Measurements from ENCODE around the gene ZNF8.
"Not testable (repeated sequence)": the region's sequence is repeated elsewhere in the genome, so short reads cannot be mapped to it uniquely, and the experiment has no call there.

The ZNF8 gene

GRCh38 chr19:58338336-58338735 lies 59.6 kb downstream of the ZNF8 start:
- in situ Hi-C loops (cut with HindIII; ENCODE audit: low sequenced_read_pairs), result no loop called here

GRCh38 chr19:58338825-58339558 lies 60.2 kb downstream of the ZNF8 start:
- no peak for TF ChIP-seq CTCF (IDR thresholded peaks at IDR 0.05; ENCODE audit: low read depth, low read length, missing control alignments)
- H3K4me3 ChIP-seq (ENCODE audit: low read depth, low read length), result no peak overlapping the region
- DNase-seq (ENCODE audit: low read depth), result no peak
- in situ Hi-C loops (cut with HindIII; ENCODE audit: low sequenced_read_pairs), result no loop called here

More at GRCh38 chr19:58338336-58338735, 59.6 kb downstream of the ZNF8 start:
- TF ChIP-seq CTCF (IDR thresholded peaks at IDR 0.05; ENCODE audit: low read depth, low read length, missing control alignments), result no peak
- no peak overlapping the region for H3K4me3 ChIP-seq (ENCODE audit: low read depth, low read length)
- DNase-seq (ENCODE audit: low read depth), result no peak

- TF ChIP-seq CTCF (IDR thresholded peaks at IDR 0.05; ENCODE audit: low read depth, low read length, missing control alignments), result no peak
- no peak for DNase-seq (ENCODE audit: low read depth)
- H3K4me3 ChIP-seq (ENCODE audit: low read depth, low read length), result no peak overlapping the region
- in situ Hi-C loops (cut with HindIII; ENCODE audit: low sequenced_read_pairs), result no loop called here
Observed at GRCh38 chr19:58345558-58345957, 66.8 kb downstream of the ZNF8 start.

- in situ Hi-C loops (cut with HindIII; ENCODE audit: low sequenced_read_pairs), result no loop called here
- no peak for TF ChIP-seq CTCF (IDR thresholded peaks at IDR 0.05; ENCODE audit: low read depth, low read length, missing control alignments)
- DNase-seq (ENCODE audit: low read depth), result peak; percentile 8
- peak overlapping the region; percentile 53 for H3K4me3 ChIP-seq (ENCODE audit: low read depth, low read length)
Observed at GRCh38 chr19:58346961-58347929, 68.5 kb downstream of the ZNF8 start.

GRCh38 chr19:58348080-58348479 lies 69.3 kb downstream of the ZNF8 start:
- H3K4me3 ChIP-seq (ENCODE audit: low read depth, low read length), result peak overlapping the region; percentile 53
- in situ Hi-C loops (cut with HindIII; ENCODE audit: low sequenced_read_pairs); DNase-seq (ENCODE audit: low read depth): not testable (repeated sequence)

GRCh38 chr19:58349590-58349989 lies 70.8 kb downstream of the ZNF8 start:
- in situ Hi-C loops (cut with HindIII; ENCODE audit: low sequenced_read_pairs), result no loop called here
- H3K4me3 ChIP-seq (ENCODE audit: low read depth, low read length), result no peak overlapping the region
- DNase-seq (ENCODE audit: low read depth), result no peak
- no peak for TF ChIP-seq CTCF (IDR thresholded peaks at IDR 0.05; ENCODE audit: low read depth, low read length, missing control alignments)

Data from astrocyte of the cerebellum (primary cell).